Tibial artery (tissue), 4 donors: ENCODE data around the gene RBMS3.
A peak's percentile ranks its signal among the peaks of the same experiment; 100 is the strongest.

Experiments
- DNase-seq, 2 donors: peaks; one replicate each; pipeline ENCODE4 v3.0.0-alpha.2; 2019
- H3K27ac ChIP-seq, 2 donors: fragments of 200-600 bp; sonication (generic) in 1 of 2; 1 replicate in 1 of 2; 2 replicates in 1 of 2; pipeline ENCODE4 v1.5.1; 2018 to 2019; ENCODE audit warnings: mild to moderate bottlenecking in 1 of 2
- H3K27me3 ChIP-seq, 2 donors: fragments of 200-600 bp; sonication (generic) in 1 of 2; one replicate each; pipeline versions ENCODE4 v1.5.1 to v1.6.0; 2016 to 2019
- H3K36me3 ChIP-seq, 3 donors: fragments of 200-600 bp; sonication (generic) in 2 of 3; one replicate each; pipeline ENCODE4 v1.5.1; 2016 to 2019; ENCODE audit warnings: mild to moderate bottlenecking in 2 of 3
- H3K4me1 ChIP-seq, 4 donors: fragments of 200-600 bp; sonication (generic) in 2 of 4; 1 replicate in 3 of 4; 2 replicates in 1 of 4; pipeline ENCODE4 v1.5.1; 2016 to 2019
- H3K4me3 ChIP-seq, 2 donors: fragments of 200-600 bp; sonication (generic) in 1 of 2; 1 replicate in 1 of 2; 2 replicates in 1 of 2; pipeline ENCODE4 v1.5.1; 2018 to 2019; ENCODE audit warnings: mild to moderate bottlenecking in 2 of 2
- H3K9me3 ChIP-seq, 3 donors: fragments of 200-600 bp; sonication (generic) in 1 of 3; one replicate each; pipeline ENCODE4 v1.5.1; 2016 to 2019
- CTCF ChIP-seq, 2 experiments: fragments of 200-600 bp in 1 of 2; fragments of 450-650 bp in 1 of 2; IDR thresholded peaks; one replicate each; pipeline ENCODE4 v1.5.1; 2017 to 2019; ENCODE audit warnings: antibody characterized with exemption in 2 of 2, mild to moderate bottlenecking in 1 of 2, moderate library complexity in 1 of 2
- intact Hi-C: fragments of 100-400 bp; cut with DNase I; formaldehyde crosslinking; loops from one replicate; pipeline ENCODE4 v1.15.0; 2023; ENCODE audit warnings: low total_unique reads

Gene RBMS3

GRCh38 chr3:29420106-29420505 lies 139.2 kb downstream of the RBMS3 start:
- Histone ChIP-seq H3K9me3 (no peaks in the 10 kb centered on the region), H3K4me1 (peaks cover 0 to 22% (median under 1%) of the 10 kb centered on the region in 4 donors), H3K4me3 (no peak overlapping the region), H3K27me3 (no peaks in the 10 kb centered on the region), H3K36me3 (no peaks in the 10 kb centered on the region), H3K27ac (no peak overlapping the region)
- intact Hi-C loops: no loop called here
- DNase-seq: no peak
- no peak for TF ChIP-seq CTCF (IDR thresholded peaks at IDR 0.05)

GRCh38 chr3:29426302-29427226 lies 145.7 kb downstream of the RBMS3 start:
- peaks cover 0 to 56% (median 31%) of the 10 kb centered on the region in 4 donors for H3K4me1 ChIP-seq
- no peak for TF ChIP-seq CTCF (IDR thresholded peaks at IDR 0.05)
- no peaks in the 10 kb centered on the region for H3K36me3 ChIP-seq
- no peak for DNase-seq
- peak overlapping the region; percentile 26 to 43 for H3K27ac ChIP-seq
- H3K9me3 ChIP-seq: no peaks in the 10 kb centered on the region
- no peaks in the 10 kb centered on the region for H3K27me3 ChIP-seq
- intact Hi-C loops: no loop called here
- H3K4me3 ChIP-seq: no peak overlapping the region

GRCh38 chr3:29427266-29428103 lies 146.6 kb downstream of the RBMS3 start:
- Histone ChIP-seq H3K4me3 (no peak overlapping the region), H3K36me3 (no peaks in the 10 kb centered on the region), H3K9me3 (no peaks in the 10 kb centered on the region), H3K27me3 (no peaks in the 10 kb centered on the region), H3K4me1 (peaks cover 0 to 65% (median 32%) of the 10 kb centered on the region in 4 donors), H3K27ac (peak overlapping the region; percentile 26 to 43)
- intact Hi-C loops: no loop called here
- DNase-seq: no peak
- TF ChIP-seq CTCF (IDR thresholded peaks at IDR 0.05): no peak

- Histone ChIP-seq H3K36me3 (no peaks in the 10 kb centered on the region), H3K27ac (peak overlapping the region in 1 of 2 donors; percentile 43), H3K9me3 (no peaks in the 10 kb centered on the region), H3K27me3 (no peaks in the 10 kb centered on the region), H3K4me3 (no peak overlapping the region), H3K4me1 (peaks cover 0 to 76% (median 36%) of the 10 kb centered on the region in 4 donors)
- DNase-seq: no peak
- intact Hi-C loops: no loop called here
- TF ChIP-seq CTCF (IDR thresholded peaks at IDR 0.05): no peak
Observed at GRCh38 chr3:29429055-29429679, 148.3 kb downstream of the RBMS3 start.

GRCh38 chr3:29430558-29430971 lies 149.7 kb downstream of the RBMS3 start:
- H3K4me1 ChIP-seq: peaks cover 0 to 76% (median 36%) of the 10 kb centered on the region in 4 donors
- TF ChIP-seq CTCF (IDR thresholded peaks at IDR 0.05): no peak
- H3K9me3 ChIP-seq: no peaks in the 10 kb centered on the region
- no peak for DNase-seq
- intact Hi-C loops: no loop called here
- peak overlapping the region; percentile 29 to 43 for H3K27ac ChIP-seq
- H3K36me3 ChIP-seq: peaks cover 0 to 8% (median 0%) of the 10 kb centered on the region in 3 donors
- H3K4me3 ChIP-seq: no peak overlapping the region
- no peaks in the 10 kb centered on the region for H3K27me3 ChIP-seq
